GM20431 (cell line): ENCODE results near the gene RPS6KA2.

Experiments
- in situ Hi-C: fragments of 300-500 bp; cut with MseI, MboI; formaldehyde crosslinking; loops from one replicate; pipeline ENCODE4 v1.15.0; 2020; ENCODE audit warnings: low sequenced_read_pairs; ENCODE audit not compliant: unreplicated experiment

RPS6KA2 gene

GRCh38 chr6:166495487-166496314 lies 131.3 kb downstream of the RPS6KA2 start:
- in situ Hi-C loops, result no loop called here

GRCh38 chr6:166494757-166495486 lies 132.1 kb downstream of the RPS6KA2 start:
- in situ Hi-C loops, result no loop called here

- in situ Hi-C loops, result no loop called here
Measured at GRCh38 chr6:166494101-166494441, 133.0 kb downstream of the RPS6KA2 start.

GRCh38 chr6:166493427-166494100 lies 133.5 kb downstream of the RPS6KA2 start:
- in situ Hi-C loops, result no loop called here

DNA sequence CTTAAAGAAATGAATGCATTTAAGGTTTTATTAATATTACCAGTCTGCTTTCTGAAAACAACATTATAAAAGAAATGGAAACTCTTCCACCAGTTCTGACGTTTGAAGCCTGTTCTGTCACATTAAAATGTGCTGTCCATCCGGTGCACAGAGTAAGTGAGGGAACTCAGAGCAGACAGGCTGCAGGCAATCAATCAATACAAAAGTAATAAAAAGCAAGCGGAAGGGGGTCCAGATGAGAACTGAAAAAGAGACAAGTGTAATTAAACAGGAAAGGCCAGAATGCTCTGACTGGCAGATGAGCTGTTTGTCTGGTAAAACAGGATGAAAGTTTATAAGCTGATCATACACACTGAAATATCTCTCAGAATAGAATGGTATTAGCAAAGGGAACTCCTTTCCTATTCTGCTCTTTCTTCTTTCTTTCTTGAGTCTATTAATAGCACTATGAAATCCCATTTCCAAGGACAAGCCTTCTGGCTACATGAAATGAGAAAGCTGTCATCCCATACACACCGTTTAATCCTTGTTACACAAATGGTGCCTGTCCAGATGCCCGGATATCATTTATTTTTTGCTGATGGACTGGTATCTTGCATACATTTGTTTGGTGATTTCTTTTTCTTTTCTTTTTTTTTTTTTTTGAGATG lies 134.8 kb downstream of the RPS6KA2 start:
- in situ Hi-C loops, result no loop called here

DNA sequence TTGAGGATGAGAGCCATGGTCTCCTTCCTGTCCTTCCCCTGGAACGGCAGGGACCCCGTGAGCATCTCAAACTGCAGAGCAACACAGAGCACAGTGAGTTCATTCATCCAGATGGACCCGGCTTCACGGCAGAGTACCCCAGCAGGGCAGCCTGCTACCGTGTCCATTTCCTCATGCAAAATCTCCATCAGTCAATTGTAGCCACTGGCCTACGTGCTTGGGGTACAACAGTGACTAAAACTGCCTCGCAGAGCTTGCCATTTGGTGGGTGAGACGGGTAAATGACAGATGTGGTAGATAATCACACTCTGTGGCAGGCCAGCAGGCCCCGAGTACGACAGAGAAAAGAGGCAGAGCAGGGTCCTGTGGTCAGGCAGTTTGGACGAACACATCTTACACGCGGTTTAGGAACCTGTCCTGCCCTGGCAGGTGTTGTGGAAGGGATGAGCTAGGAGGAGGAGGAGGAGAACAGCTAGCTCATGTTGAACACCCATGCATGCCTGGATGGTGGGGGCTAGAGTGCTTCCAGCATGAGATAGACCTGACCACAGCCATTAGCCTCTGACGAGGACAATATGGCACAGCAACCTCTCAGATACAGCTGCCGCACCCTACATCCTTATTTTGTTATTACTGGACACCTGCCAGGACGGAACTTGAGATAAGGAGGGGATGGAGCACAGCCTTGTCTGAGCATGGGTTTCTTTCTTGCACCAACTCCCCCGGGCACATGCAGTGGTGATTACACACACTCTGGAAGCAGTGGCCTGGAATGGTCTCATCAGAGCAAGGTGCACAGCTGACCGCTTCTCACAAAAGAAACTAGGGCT lies 136.2 kb downstream of the RPS6KA2 start:
- in situ Hi-C loops, result no loop called here

GRCh38 chr6:166489301-166490155 lies 137.5 kb downstream of the RPS6KA2 start:
- in situ Hi-C loops, result no loop called here

GRCh38 chr6:166488701-166489100 lies 138.3 kb downstream of the RPS6KA2 start:
- in situ Hi-C loops, result no loop called here

DNA sequence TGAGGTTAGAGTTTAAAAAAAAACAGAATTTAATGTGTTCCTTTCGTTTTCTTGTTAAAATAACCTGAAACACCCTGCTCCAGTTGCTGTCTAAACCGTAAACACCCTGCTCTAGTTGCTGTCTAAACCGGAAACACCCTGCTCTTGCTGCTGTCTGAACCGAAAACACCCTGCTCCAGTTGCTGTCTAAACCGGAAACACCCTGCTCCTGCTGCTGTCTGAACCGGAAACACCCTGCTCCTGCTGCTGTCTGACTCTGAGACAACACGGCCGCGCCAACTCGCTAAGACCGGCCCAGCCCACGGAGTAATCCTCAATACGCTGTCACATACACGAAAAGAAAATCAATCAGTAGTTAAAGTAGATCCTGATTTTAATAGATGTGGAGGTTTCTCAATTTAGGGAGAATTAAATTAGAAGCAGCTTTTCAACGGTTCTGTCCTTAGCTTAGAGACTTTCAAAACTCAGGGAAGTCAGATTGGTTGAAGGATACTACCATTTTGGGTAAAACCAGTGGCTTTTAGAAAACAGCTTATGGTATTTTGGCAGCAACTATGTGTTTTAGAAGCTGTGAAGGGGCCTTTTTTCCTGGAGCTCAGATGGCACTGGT lies 138.9 kb downstream of the RPS6KA2 start:
- in situ Hi-C loops, result no loop called here

- in situ Hi-C loops, result no loop called here
Measured at GRCh38 chr6:166487148-166487547, 139.9 kb downstream of the RPS6KA2 start.

DNA sequence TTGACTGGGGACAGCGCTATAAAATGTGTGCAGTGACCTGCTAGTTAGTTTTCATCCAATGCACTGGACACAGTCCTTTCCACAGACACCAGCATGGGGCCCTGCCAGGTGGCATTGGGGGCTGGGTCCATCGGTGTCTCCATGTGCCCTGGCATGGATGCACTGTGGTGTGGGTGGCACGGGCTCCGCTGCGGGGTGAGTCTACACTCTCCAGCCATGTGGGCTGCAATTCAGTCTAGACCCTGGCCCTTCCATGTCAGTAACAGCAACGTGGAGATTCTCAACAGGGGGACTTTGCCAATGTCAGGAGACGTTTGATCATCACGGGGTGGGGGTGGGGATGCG lies 140.5 kb downstream of the RPS6KA2 start:
- in situ Hi-C loops, result no loop called here

GRCh38 chr6:166485651-166486535 lies 141.2 kb downstream of the RPS6KA2 start:
- in situ Hi-C loops, result no loop called here

- in situ Hi-C loops, result no loop called here
Measured at GRCh38 chr6:166484863-166485262, 142.2 kb downstream of the RPS6KA2 start.

DNA sequence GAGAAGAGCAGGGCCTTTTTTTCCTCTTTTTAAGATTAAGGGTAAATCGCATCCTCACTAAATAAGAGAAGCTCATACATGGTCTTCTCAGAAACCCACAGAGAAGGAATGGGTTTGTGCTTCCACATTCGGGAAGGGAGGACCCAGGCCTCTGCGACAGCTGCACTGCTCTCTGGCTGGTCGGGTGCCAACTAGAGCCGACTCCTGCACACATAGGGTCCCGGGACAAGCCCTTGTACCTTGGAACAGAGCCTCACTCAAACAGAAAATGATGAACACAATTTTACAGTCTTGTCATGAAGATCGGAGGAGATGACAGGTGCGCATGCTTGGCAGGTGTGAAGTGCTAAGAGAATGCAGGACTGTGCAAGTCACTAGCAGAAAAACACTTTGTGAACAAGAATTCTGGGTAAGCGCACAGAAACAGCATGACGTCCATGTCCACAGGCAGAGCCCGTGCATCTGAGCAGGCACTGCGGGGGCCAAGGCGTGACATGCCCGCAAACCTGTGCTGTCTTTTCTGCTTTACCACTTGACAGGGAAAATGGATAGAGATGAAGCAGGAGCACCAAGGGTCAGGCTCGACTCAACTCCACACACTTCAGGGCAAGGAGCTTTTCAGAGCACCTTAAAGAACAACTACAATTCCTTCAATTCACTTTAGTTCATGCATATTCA lies 143.3 kb downstream of the RPS6KA2 start:
- in situ Hi-C loops, result no loop called here

DNA sequence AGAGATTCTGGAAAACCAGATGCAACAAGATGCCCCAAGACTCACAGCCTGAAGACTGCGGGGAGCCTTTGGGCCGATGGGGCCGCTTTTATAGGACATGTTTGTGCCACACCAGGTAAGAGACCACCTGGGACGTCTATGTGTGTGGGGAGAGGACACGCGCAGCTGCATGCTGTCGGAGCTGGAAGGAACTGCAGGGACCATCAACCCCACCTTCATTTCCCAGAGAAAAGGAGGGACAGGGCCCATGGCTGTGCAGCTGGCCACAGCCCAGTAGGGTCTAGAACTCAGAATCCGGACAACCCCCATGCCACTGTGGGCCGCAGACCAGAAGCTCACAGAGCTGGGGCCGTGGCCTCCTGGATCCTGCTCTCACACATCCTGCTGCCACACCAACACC lies 144.0 kb downstream of the RPS6KA2 start:
- in situ Hi-C loops, result no loop called here

DNA sequence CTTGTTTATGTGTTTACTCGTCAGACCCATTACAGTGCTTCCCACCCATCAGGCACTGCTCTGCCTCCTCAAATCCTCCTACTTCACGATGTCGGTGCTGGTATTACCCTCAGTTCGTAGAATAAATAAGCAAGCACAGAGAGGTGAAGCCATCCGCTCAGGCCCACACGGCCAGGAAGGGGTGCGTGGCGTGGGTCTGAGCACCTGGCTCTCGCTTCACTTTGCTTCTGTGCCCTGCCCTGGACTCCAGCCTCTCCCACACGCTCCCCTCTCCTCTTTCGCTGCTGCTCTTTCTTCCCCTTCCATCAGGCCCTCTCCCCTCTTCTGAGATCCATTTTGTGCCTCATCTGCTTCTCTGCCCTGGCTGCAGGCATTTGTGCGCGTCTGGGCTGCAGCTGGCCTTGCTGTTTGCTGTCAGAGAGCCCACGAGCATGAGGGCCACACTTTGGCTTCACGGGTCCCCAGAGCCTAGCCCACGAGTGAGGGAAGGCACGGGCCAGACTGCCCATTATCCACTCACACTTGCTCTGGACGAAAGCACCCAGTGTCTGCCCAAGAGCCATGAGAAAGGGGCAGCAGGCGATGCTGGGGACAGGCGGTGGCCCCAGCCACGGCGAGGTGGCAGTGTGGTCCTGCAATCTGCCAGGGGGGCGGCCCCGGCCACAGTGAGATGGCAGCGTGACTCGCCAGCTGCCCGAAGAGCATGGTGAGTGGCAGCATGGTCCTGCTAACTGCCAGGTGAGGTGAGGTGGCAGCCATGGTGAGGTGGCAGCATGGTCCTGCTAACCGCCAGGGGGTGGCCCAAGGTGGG lies 148.1 kb downstream of the RPS6KA2 start:
- in situ Hi-C loops, result no loop called here
